Stimulated activated CD8-positive, alpha-beta memory T cell treated with anti-CD3 and anti-CD28 coated beads, Interleukin-4, amount 100 ng/mL, for 24 hours (primary cell): ENCODE results near the gene ACSS1.

Source experiments
- DNase-seq: peaks from one replicate; pipeline ENCODE4 v3.0.0-alpha.2; 2020; ENCODE audit warnings: low read depth

The ACSS1 gene

DNA sequence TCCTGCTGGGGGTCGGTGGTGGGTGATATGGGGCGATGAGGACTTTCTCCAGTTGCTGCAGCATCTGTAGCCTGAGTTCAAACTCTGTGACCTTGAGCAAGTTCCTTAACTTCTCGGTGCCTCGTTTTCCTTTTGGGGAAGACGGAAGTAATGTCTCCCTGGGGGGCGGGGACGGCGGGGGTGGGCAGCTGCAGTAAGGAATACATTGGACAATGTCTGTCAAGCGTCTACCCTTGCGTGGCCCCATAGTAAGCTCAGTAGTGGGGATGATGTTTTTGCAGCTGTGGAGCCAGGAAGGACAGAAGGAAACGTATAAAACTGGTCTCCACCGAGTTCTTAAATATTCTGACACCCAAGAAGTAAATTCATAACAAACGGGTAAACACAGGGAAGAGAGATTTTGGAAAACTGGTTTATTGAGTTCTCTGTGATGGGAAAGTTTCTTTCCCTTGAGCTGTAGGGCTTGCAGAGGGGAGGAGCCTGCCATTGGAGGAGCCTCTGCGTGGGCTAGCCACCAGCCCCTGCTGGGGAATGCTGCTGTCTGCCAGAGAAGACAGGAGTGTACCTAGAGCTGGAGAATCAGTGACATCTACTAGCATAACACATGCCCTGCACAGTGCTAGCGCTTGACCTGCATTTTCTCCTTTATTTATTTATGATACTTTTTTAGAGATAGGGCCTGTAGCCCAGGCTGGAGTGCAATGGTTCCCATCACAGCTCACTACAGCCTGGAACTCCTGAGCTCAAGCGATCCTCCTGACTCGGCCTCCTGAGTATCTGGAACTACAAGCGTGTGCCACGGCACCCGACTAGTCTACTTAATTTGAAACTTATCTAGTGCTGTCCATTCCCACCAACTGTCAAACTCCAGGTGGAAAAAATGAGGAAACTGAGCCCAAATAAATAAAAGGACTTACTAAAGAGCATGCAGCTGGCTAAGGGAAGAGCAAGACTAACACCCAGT, 1.2 kb upstream of the ACSS1 start:
- DNase-seq, result no peak

DNA sequence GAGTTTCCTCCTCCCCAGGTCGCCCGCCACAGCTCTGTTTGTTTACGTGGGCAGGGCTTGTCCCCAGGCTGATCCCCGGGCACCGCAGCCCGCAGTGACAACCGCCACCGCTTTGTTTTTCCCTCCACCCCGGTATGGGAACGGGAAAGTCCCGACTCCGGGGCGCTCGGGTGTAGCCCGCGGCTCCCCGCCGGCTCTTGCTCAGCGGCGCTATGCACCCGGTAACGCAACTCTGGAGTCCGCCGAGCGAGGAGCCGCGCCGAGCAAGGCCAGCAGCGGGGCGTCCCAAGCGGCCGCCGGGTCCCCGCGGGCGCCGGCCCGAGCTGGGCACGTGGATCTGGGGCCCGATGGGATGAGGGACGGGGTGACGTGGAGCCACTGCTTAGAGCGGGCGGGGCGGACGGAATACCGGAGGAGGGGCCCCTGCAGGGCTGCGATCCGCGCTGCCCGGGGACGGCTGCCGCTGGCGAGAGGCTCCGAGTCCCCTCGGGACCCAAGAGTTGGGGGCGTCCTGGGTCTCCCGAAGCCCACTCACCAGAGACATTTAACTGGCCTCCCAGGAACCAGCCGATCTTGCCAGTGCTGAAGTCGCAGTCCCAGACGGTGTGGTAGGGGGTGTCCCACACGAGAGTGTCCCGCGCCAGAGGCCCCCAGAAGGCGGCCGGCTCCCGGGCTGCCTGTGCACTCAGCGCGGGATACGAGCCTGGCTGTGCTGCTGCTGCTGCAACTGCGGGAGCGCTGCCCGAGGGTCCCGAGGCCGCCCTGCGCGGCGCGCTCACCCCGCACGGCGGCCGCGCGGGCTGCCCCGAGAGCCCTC, 497 bp downstream of the ACSS1 start:
- DNase-seq, result peak; percentile 69

DNA sequence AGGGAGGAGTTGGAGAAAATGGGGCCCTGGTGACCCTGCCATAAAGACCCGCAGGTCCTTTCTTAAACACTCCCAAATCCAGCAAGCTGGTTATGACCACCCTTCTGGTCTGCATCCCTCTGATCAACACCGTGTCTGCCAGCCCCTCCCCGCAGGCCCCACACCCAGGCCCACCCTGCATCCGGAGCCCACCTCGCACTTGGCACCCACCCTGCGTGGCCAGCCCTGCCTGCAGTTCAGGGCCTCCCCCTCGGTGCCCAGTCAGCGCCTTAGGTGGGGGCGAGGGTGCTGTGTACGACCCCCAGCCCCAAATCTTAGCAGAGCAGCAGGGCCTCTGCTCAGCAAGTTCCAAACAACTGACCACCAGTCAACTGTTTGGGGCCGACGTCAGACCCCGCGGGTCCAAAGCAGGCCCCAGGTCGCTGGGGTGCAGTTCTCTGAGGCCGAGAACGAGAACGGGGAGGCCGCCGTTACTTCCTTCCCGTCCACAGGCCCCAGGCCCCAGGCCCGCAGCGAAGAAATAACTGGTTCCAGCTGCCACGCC, 1.2 kb downstream of the ACSS1 start:
- DNase-seq, result no peak

DNA sequence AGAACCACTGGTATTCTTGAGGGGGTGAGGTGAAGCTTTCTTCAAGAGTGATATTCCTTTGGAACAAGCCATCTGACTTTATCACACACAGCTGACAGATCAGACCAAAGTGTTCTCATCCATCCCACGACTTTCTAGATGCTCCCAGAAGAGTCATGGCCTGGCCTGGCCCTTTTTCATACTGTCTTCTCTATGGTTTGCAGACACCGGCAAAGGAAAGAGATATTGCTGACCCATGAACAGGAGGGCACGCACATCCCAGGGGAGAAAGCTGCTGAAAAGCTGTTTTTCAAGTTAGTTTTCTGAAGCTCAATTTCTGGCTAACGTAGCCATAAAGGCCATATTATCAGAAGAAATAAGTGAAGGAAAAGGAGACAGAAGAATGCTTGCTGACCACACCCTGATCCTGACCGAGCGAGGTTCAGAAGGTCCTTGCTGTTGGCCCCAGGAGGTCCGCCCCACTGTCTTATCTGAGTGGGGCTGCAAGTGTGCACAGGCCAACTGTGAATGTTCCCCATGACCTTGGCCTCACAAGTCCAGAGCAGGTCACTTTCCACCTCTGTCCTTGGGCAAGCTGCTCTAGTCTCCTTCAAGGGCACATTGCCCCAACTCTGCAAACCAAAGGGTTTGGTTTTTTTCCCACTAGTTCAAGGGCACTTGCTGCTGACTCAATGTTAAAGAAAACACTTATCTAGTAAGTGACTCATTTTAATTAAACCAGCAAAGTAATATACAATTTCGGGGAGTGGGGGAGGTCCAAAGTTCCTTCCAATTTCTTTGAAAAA, 2.0 kb downstream of the ACSS1 start:
- DNase-seq, result no peak

DNA sequence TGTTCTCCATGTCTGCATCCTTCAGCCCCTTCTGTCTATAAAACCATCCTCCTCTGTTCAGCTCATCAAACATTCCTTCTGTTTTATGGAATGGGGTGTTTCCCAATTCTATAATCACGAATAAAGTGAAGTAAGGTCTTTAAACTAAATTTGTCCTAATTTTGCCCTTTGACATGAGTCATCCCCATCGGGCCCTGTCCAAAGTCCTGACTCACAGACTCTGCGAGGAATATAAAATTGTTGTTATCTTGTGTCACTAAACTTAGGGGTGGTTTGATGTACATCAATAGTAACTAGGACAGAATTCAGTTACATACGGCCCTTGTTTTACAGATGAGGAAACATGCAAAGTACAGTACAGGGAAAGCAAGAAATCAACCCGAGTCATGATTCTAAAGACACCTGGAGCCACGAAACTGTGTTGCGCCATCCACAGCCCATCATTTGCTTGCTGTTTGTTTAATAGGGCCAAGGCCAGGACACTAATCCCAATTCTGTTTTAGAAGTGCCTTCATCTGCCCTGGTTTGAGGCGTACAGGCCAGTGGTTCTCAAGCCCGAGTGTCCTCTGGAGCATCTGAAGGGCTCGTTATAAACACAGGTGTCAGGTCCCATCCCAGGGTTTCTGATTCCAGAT, 2.8 kb downstream of the ACSS1 start:
- DNase-seq, result no peak

DNA sequence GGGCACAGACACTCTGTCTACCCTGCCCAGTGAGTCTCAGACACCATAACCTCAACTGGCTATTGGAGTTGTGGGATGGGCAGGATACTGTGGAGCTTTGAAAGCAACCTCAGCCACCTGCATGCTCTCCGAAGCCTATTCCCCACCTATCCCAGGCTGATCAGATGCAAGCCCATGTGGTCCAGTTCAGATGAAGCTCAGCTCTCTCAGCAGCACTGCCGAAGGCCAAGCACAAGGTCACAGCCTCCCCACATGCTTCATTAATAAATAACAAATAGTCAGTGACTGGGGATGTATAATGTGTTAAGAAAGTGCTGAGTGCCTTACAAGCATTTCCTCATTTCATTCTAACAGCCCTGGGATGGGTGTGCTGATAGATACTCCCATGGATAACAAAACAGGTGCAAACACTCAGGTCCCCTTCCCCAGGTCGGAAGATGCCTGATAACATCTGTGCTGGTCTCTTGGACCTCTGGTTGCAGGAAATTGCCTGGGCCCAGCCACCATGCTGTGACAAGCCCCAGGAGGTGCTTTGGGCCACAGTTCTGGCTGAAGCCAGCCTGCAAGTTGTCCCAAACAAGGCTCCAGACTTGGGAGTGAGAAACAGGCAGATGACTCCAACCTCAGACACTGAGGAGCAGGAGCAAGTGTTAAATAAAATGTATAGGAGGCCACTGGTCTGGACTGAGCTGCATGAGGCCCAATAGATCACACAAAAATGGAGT, 3.7 kb downstream of the ACSS1 start:
- DNase-seq, result no peak

DNA sequence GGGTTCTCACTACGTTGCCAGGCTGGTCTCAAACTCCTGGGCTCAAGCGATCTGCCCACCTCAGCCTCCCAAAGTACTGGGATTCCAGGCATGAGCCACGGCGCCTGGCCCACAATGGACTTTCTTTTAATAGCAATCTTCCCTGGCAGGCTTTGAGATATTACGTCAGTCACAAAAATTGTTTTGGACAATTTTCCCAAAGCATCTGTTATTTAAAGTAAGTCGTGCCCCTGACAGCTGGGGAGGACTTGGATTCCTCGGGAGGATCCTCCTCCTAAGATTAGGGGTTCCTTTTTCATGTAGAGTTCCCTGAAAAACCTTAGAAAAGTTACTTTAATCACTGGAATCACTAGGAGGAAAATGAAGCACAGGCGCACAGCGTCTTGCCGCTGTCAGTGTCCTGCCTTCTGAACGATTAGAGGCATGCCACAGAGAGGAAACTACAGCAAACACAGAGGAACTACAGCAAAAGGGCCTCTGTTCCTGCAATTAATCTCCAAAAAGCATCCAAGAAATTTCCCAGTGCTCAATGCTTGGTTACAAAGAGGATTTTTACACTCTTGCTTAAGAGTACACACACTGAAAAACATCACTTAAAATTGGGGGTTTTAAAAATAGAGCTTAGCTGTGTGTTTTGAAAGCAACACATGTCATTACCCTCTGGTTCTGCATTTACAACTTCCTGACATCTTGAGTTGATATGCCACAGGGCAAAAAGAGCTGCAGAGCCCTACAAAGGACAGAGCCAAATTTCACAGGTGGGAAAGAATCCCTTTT, 4.5 kb downstream of the ACSS1 start:
- DNase-seq, result no peak

DNA sequence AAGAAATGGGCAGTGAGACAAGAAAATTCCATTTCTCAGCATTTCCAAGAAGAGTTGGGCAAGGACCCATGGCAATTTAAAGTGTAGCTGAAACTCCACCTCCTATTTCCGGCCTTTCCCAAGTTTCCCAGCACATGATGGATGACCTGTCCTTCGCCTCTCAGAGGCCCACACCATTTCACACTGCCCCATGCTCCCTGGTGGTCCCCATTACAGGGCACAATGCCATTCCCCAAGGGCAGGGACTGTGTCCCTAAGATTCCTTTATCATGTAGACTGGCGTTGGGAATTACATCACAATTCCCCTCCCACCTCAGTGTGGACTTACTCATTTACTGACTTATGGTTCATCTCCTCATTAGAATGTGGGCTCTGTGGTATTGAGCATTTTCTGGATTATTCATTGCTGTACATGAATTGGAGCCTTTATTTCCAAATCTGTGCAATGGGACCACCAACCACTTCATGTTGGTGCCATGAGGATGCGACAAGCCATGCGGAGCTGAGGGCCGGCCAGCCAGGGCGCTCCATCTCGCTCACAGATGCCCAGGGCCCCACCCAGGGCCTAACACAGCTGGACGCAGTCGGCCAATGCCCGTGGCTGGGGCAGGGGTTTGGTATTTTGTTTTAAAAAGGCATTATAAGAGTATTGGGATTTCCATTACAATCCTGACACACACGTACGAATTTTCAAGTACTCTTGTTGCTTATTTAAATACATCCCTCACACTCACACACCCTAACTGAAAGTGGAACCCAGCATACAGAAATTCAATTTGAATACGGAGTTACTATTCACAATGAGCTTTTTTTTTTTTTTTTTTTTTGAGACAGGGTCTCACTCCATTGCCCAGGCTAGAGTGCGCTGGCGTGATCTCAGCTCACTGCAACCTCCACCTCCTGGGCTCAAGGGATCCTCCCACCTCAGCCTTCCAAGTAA, 5.4 kb downstream of the ACSS1 start:
- no peak for DNase-seq

DNA sequence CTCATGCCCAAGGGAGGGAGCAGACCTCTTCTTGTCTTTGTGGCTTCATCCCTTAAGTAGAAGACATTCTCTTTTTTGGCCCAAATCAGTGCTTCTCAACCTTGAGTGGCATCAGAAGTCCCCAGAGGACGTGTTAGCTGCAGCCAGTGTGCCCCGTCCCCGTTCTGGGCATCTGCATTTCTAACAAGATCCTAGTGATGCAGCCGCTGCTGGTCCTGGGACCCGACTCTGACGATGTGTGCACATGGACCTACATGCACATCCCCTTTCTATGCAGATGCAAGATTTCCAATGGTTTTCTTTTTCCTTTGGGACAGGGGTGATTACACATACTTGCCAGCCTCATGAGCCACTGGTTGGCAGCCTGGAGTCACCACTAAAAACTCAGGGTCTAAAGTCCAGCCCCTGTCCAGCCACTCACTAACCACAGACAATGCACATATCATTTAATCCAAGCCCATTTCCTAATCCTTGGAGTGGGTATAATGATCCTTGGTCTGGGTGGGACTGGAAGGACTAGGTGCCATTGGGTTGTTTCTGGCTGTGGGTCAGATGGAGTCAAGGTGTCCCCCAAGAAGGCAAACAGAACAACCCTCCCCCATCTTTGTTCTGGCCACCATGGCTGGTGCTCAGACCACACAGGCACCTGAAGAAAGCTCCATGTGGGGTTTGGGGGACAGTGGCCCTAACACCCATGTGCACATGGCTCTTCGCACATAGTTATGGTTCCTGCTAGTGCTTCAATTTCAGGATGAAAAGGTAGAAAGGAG, 6.4 kb downstream of the ACSS1 start:
- no peak for DNase-seq

DNA sequence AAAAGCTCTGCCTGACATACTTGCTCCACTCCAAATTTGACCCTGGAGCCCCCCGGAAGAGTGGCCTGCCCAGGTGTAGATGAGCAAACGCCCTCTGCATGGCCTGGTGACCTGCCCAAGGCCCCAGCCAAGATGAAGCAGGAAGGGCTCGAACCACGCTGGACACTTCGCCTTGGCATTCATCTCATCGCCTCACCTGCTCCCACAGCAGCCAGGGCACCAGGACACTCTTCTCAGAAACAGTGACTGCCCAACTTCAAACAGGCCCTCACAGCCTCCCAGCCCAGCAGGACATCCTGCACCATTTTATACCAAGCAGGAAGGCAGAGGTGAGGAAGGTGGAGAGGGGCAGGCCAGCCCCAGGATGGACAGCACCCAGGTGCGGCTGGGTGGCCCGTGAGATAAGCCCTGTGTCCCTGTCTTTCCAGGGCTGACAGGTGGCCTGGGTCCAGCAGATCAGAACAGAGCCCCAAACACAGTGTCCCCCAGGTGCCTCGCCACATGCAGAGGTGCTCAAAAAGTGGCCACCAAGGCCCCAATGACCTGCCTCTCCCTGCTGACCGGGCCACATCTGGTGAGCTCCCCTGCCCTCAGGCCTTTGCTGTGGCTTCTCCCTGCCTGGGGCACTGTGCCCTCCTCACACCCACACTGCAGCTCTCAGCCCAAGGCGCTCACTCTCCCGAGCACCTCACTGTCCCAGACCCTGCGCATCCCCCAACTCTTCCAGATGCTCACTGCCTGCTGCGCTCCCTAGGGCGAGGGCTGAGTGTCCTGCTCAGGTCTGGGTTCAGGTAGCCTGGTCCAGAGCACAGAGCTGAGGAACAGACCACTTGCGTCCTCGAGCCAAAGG, 7.2 kb downstream of the ACSS1 start:
- DNase-seq, result no peak

DNA sequence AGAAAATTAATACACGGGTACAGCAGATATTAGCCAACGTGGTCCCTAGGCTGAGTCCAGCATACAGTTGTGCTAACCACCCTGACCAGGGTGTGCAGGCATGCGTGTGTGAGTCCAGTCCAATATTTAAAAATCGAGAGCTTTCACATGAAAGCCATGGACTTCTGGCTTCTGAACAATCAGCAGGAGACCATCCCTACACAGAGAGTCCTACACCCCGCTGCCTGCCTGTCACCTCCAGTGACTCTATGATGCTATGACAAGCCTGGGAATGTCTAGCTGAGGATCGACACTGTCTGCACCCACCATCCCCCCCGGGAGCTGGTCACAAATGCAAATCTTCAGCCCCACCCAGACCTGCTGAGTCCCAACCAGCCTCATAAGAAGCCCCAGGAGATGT, 7.9 kb downstream of the ACSS1 start:
- DNase-seq, result no peak

DNA sequence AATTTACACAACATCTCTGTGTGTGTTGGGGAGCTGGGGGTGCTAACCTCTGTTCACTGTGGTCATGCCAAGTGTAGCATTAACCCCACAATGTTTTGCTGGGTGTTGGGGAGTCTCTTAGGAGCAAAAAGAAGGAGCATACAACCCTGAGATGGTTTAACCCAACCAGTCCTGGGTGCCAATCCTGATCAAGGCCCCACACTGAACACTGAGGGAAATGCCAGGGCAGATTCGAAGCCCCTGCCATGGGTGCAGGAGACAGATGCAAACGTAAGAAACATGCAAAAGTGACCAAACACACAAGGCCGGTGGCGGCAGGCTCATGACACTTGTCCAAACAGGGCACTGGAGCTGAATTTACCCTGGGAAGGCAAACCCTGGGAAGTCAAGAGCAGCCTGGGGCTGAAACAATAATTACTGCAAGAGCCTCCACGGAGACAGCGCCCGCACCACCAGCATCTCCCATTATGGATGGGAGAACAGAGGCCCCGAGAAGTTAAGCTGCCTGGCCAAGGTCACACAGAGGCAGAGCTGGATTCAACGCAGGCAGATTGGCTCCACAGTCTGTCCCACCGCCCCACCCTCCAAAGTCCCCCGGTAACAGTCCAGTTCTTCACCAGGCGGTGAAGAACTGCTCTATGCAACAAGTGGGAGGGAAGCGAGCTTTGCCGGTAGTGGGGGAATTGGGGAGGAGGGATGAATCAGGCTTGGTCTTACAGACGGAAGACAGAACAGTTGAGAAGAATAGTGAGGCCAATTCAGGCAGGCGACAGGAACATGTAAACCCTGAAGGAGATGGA, 8.5 kb downstream of the ACSS1 start:
- no peak for DNase-seq

DNA sequence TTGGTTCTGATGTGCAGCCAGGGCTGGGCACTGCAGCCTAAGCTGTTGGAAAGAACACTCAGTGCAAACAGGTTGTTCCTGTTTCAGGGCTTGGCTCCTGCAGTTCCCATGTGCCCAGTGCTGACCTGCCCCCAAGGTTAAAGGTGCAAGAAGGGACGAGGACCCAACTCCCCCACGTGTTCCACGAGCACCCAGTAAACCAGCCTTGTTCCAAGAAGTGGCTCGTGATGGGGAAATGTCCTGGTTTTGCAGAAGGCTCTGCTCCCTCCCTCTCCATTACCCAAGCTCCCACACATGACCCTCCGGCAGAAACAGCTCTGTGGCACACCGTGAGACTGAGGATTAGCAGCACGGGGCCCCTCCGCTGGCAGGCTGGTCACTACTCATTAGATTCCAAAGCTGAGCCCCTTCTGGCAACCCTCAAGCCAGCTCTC, 9.4 kb downstream of the ACSS1 start:
- DNase-seq, result no peak

DNA sequence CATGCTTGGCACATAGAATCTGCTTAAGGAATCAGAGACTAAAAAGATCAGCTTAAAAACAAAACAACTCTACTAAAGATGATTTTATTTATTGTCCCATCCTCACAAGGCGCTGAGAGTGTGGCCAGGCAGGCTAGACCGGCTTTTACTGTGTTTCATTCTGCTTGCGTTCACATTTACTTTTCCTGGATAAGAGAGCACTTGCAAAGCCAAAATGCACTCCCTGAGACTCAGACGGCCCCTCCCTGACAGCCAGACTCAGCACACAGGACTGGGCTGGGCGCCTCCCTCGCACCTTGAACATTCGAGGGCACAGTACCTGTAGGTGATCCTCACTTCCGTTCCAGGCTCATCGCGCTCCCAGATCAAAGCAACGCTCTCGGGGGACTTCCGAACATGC, 10.2 kb downstream of the ACSS1 start:
- DNase-seq, result no peak

DNA sequence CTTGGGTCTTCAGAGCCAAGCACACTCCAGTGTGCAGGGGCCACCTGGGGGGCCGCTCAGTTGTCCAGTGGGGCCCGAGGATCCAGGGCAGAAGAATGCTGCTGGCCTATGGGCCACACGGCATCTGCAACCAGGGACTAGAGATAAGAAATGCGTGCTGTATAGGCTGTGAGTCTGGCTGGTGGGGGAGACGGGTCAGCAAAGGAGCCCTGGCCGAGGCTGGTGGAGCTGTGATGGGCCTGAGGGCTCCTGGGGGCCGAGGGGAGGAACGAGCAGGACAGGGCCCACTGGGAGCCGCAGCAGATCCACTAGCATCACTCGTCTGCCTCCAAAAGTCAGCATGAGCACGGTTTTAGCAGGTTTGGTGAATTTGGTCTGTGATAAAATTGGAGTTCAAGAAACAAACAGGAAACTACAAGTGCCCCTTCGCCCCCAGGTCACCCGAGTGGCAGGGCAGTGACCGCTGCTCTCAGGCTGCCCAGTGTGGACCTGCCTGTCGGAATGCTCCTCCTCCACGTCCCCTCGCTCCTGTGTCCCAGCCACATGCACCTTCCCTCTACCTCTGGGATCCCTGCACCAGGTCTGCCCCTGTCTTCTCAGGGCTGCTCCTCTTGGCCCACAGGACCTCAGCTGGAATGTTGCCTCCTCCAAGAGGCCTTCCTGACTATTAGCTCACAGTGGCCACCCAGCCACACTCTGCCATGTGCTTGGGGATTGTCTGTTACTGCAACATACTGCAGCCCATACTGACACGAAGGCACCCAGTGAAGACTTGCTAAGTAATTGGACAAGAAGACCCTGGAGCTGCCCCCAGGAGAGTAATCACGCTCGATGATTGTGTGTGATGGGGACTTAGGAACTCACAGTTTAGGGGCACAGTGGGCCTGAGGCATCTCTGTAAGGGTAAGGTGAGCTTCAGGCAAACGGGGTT, 10.9 kb downstream of the ACSS1 start:
- DNase-seq, result no peak
